ENCODE measurements around the gene CACNA1G.

DNA sequence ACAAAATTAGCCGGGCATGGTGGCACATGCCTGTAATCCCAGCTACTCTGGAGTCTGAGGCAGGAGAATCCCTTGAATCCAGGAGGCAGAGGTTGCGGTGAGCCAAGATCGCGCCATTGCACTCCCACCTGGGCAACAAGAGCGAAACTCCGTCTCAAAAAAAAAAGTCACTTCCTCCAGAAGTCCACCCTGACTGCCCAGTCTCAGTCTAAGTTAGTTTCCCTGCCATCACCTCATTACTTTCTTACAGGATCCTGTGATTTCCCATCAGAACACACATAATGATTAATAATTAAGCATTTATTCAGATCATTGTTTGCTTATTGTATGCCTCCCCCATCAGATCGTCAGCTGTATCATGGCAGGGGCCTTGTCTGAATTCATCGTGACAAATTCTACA, 105.8 kb downstream of the CACNA1G start:
- no peak for TF ChIP-seq POLR2A (IDR thresholded peaks at IDR 0.05)
- TF ChIP-seq, protein P1, sequence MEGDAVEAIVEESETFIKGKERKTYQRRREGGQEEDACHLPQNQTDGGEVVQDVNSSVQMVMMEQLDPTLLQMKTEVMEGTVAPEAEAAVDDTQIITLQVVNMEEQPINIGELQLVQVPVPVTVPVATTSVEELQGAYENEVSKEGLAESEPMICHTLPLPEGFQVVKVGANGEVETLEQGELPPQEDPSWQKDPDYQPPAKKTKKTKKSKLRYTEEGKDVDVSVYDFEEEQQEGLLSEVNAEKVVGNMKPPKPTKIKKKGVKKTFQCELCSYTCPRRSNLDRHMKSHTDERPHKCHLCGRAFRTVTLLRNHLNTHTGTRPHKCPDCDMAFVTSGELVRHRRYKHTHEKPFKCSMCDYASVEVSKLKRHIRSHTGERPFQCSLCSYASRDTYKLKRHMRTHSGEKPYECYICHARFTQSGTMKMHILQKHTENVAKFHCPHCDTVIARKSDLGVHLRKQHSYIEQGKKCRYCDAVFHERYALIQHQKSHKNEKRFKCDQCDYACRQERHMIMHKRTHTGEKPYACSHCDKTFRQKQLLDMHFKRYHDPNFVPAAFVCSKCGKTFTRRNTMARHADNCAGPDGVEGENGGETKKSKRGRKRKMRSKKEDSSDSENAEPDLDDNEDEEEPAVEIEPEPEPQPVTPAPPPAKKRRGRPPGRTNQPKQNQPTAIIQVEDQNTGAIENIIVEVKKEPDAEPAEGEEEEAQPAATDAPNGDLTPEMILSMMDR (IDR thresholded peaks at IDR 0.05) = no peak

Data from right lobe of liver (tissue), 4 donors.